ENCODE data around the gene ERMP1.

- no peak for TF ChIP-seq POLR2A (IDR thresholded peaks at IDR 0.05; ENCODE audit: low read depth, low read length)
- TF ChIP-seq CTCF (IDR thresholded peaks at IDR 0.05; ENCODE audit: extremely low read depth in 1 of 2, insufficient read depth in 1 of 2, low read depth in 1 of 2, low read length in 2 of 2) = no peak
Measured at GRCh38 chr9:5787220-5787619, 45.7 kb downstream of the ERMP1 start.

All from endothelial cell of umbilical vein (primary cell).